Skeletal muscle satellite cell (primary cell): ENCODE data around the gene IKBKG. TPM values are rescaled to one million over a fixed set of nuclear protein-coding genes. Genes with fewer than 3 reads are reported as not detected.
"Not testable (repeated sequence)": the region's sequence is repeated elsewhere in the genome, so short reads cannot be mapped to it uniquely, and the experiment has no call there.

Source experiments
- H3K27me3 ChIP-seq: 2 replicates; pipeline ENCODE4 v1.7.0; 2013; ENCODE audit warnings: low read length; ENCODE audit not compliant: control insufficient read depth, insufficient read depth
- H3K36me3 ChIP-seq: 2 replicates; pipeline ENCODE4 v1.7.0; 2013; ENCODE audit warnings: mild to moderate bottlenecking, control low read depth, low read length; ENCODE audit not compliant: insufficient read depth
- H3K4me1 ChIP-seq: 2 replicates; pipeline ENCODE4 v1.7.0; 2013; ENCODE audit warnings: low read length; ENCODE audit not compliant: control insufficient read depth, insufficient read depth
- H3K4me2 ChIP-seq: 2 replicates; pipeline ENCODE4 v1.7.0; 2013; ENCODE audit warnings: mild to moderate bottlenecking, low read length
- H3K4me3 ChIP-seq: 2 replicates; pipeline ENCODE4 v1.7.0; 2013; ENCODE audit warnings: low read length
- H3K9ac ChIP-seq: 2 replicates; pipeline ENCODE4 v1.7.0; 2013; ENCODE audit warnings: mild to moderate bottlenecking, low read depth, low read length, moderate library complexity
- H3K9me3 ChIP-seq: replicated peaks from 2 replicates; pipeline ENCODE4 v1.7.0; 2013; ENCODE audit warnings: mild to moderate bottlenecking, control low read depth, low read length
- total RNA-seq: library from RNA; depleted of rRNA; stranded (reverse); fragments of >200 nt; gene quantifications from 2 replicates; pipeline ENCODE4 v1.2.3, GENCODE V29; 2012; rRNA removed

The IKBKG gene, protein sequence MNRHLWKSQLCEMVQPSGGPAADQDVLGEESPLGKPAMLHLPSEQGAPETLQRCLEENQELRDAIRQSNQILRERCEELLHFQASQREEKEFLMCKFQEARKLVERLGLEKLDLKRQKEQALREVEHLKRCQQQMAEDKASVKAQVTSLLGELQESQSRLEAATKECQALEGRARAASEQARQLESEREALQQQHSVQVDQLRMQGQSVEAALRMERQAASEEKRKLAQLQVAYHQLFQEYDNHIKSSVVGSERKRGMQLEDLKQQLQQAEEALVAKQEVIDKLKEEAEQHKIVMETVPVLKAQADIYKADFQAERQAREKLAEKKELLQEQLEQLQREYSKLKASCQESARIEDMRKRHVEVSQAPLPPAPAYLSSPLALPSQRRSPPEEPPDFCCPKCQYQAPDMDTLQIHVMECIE
- total RNA-seq = 16.4 and 18.8 TPM in 2 replicates

- peak within 1 kb of the TSS; percentile 77 for H3K4me3 ChIP-seq
Observed at GRCh38 chrX:154547245-154548027, at the start of gene IKBKG. TSS of gene IKBKG (plus strand) at chrX:154547620. CDS start at chrX:154552003, 4,383 bp downstream.

DNA sequence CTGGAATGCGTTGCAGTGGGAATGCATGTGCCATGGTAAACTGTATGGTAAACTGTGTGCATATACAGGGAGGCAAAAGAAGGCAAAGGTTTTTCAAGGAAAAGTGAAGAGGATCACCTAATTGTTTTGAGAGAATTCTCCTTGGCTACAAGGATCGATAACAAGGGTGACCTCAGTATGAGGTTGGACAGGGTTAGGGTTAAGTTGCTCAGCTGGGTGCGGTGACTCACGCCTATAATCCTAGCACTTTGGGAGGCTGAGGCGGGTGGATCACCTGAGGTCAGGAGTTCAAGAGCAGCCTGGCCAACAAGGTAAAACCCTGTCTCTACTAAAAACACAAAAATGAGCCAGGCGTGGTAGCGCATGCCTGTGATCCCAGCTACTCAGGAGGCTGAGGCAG is 46.0 kb upstream of the IKBKG start:
- not testable (repeated sequence) for H3K9me3 ChIP-seq, H3K9ac ChIP-seq, H3K4me3 ChIP-seq, H3K27me3 ChIP-seq, H3K36me3 ChIP-seq, H3K4me2 ChIP-seq
- peaks cover 11% of the 10 kb centered on the region for H3K4me1 ChIP-seq

More at GRCh38 chrX:154547245-154548027, at the start of gene IKBKG:
- Histone ChIP-seq H3K4me1 (peaks cover 23% of the 10 kb centered on the region), H3K36me3 (peaks cover 15% of the 10 kb centered on the region), H3K9ac (peak within 1 kb of the TSS; percentile 93), H3K9me3 (no peaks in the 10 kb centered on the region), H3K4me2 (peak within 1 kb of the TSS; percentile 78), H3K27me3 (no peaks in the 10 kb centered on the region)

DNA sequence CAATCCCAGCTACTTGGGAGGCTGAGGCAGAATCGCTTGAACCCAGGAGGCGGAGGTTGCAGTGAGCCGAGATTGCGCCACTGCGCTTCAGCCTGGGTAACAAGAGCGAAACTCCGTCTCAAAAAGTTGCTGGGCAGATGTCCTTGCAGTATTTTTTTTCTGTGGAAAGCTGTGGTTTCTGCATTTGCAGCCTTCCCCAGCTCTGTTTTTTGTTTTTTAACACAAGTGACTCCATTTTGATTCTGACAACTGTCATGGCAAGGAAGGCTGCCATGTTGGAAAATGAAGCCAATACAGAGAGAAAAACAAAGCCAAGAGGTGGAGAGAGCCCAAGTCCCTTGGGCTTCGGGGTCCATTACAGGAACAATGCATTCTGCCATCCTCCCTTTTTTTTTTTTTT is 45.3 kb upstream of the IKBKG start:
- no peaks in the 10 kb centered on the region for H3K9me3 ChIP-seq
- H3K4me1 ChIP-seq = peaks cover 11% of the 10 kb centered on the region
- no peaks in the 10 kb centered on the region for H3K27me3 ChIP-seq
- no peak overlapping the region for H3K9ac ChIP-seq
- no peak overlapping the region for H3K4me2 ChIP-seq
- peaks cover 3% of the 10 kb centered on the region for H3K36me3 ChIP-seq
- H3K4me3 ChIP-seq = no peak overlapping the region

DNA sequence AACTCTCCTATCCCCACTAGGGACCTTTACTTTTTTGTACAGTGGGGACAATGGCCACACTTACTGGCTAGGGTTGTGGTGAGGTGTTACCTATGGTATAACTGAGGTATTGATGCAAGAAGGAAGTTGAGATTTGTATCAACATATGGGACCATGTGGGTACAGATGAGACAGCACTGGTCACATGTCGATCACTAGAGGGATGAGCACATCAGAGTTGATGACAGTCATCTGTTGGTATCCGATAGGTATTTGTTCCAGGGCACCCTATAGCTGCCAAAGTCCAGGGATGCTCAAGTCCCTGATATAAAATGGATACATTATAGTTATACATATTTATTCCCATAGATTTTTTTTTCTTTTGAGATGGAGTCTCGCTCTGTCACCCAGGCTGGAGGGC is 44.4 kb upstream of the IKBKG start:
- no peaks in the 10 kb centered on the region for H3K27me3 ChIP-seq
- no peak overlapping the region for H3K9ac ChIP-seq
- no peaks in the 10 kb centered on the region for H3K9me3 ChIP-seq
- H3K4me3 ChIP-seq = no peak overlapping the region
- H3K36me3 ChIP-seq = peaks cover 3% of the 10 kb centered on the region
- no peak overlapping the region for H3K4me2 ChIP-seq
- peaks cover 11% of the 10 kb centered on the region for H3K4me1 ChIP-seq

GRCh38 chrX:154505734-154506133 is 41.7 kb upstream of the IKBKG start:
- Histone ChIP-seq H3K9me3 (peaks cover 5% of the 10 kb centered on the region), H3K4me1 (peaks cover 11% of the 10 kb centered on the region), H3K36me3 (peaks cover 3% of the 10 kb centered on the region), H3K4me3 (no peak overlapping the region), H3K4me2 (no peak overlapping the region), H3K27me3 (no peaks in the 10 kb centered on the region), H3K9ac (no peak overlapping the region)

DNA sequence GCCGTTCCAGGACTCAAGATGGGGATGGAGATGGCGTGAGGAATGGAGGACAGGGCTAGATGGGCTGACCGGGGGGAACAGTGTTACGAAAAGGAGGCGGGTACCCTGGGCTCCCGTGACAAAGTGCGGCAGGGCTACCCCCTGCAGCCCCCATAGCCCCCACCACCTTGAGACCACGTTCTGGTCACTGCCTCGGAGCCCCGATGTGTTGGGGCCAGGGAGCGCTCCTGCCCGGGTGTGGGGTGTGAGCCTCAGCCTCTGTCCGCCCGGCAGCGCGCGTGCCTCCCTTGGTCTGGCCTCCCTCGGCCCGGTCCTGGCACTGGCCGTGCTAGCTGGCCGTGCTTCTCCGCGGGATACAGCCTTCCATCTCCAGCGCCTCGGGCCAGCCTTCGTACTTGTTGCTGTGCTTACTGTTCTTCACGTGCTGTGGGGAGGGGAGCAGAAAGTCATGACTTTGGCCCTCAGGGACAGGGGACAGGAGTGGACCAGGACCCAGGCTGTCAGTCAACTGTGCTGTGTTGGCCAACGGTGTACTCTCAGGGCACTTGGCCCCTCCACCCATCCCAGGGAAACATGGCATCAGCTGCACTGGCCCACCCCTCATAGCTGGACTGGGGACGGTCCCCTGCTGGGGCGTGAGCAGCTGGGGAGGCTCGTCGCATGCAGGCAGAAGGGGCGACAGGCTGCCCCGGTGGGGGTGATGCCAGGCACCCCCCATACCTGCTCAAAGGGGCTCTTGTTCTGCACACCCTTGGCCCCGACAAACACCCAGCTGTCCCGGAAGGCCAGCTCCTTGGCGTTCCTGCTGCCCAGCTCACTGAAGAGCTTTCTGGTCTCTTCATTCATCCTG is 40.7 kb upstream of the IKBKG start:
- H3K27me3 ChIP-seq = no peaks in the 10 kb centered on the region
- no peak overlapping the region for H3K4me2 ChIP-seq
- peaks cover 3% of the 10 kb centered on the region for H3K36me3 ChIP-seq
- H3K4me1 ChIP-seq = peaks cover 11% of the 10 kb centered on the region
- H3K9ac ChIP-seq = no peak overlapping the region
- H3K9me3 ChIP-seq = peaks cover 5% of the 10 kb centered on the region
- no peak overlapping the region for H3K4me3 ChIP-seq

DNA sequence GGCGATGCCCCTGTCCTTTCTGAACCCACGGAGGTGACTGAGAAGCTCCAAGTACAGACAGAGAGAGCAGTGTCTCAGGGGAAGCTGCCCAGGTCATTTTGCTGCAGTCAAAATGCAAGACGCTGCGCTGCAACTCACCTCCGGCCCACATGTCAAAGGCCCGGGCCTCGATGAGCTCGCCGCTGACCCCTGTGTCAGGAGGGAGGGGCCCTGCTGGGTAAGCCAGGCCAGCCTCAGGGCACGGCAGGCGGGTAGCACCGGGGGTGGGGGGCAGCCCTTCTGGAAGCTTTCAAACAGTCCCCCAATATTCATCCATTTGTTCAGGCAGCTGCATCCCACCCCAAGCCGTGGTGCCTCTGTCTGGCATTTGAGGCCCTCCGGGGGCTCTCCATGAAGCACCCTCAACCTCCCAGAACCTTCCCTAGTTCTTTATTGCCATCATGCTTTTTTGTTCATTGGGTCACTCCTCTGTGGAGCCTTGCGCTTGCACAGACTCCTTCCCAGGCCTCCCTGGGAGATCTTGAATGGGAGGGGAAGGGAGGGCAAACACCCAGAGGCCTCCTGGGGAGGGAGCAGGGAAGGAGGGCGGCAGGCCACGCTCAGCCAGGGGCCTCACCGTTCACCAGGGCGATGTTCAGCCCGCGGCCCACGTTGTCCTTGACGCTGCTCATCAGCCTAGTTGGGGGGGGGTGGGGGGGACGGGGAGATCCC is 39.6 kb upstream of the IKBKG start:
- H3K4me3 ChIP-seq = no peak overlapping the region
- H3K4me2 ChIP-seq = no peak overlapping the region
- H3K9ac ChIP-seq = no peak overlapping the region
- H3K4me1 ChIP-seq = peaks cover 11% of the 10 kb centered on the region
- no peaks in the 10 kb centered on the region for H3K27me3 ChIP-seq
- peaks cover 3% of the 10 kb centered on the region for H3K36me3 ChIP-seq
- H3K9me3 ChIP-seq = peaks cover 5% of the 10 kb centered on the region

GRCh38 chrX:154508384-154508745 is 39.1 kb upstream of the IKBKG start:
- no peaks in the 10 kb centered on the region for H3K27me3 ChIP-seq
- no peak overlapping the region for H3K4me2 ChIP-seq
- no peak overlapping the region for H3K9ac ChIP-seq
- no peak overlapping the region for H3K4me3 ChIP-seq
- peaks cover 11% of the 10 kb centered on the region for H3K4me1 ChIP-seq
- H3K36me3 ChIP-seq = peaks cover 3% of the 10 kb centered on the region
- peaks cover 5% of the 10 kb centered on the region for H3K9me3 ChIP-seq

- no peak overlapping the region for H3K9ac ChIP-seq
- peaks cover 3% of the 10 kb centered on the region for H3K36me3 ChIP-seq
- peaks cover 5% of the 10 kb centered on the region for H3K9me3 ChIP-seq
- H3K4me1 ChIP-seq = peaks cover 11% of the 10 kb centered on the region
- no peak overlapping the region for H3K4me3 ChIP-seq
- H3K4me2 ChIP-seq = no peak overlapping the region
- H3K27me3 ChIP-seq = no peaks in the 10 kb centered on the region
Observed at GRCh38 chrX:154509455-154509854, 38.0 kb upstream of the IKBKG start.

DNA sequence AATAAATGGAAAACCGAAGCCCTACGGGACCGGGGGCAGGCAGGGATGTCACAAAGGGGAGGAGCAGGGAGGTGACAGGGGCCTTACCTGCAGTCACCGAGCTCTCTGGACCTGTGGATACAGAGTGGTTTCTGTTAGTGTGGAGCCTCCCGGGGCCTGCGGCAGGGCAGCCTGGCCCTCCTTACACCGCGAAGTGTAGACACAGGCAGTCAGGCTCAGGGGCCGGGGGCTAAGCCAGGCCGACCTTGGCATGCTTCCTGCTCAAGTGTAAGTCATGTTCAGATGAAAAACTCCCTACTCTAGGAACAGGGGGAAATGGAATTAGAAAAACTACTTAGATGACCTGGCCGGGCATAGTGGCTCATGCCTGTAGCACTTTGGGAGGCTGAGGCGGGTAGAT is 35.7 kb upstream of the IKBKG start:
- H3K36me3 ChIP-seq = no peaks in the 10 kb centered on the region
- H3K4me3 ChIP-seq = no peak overlapping the region

More for the DNA sequence above, 35.7 kb upstream of the IKBKG start:
- H3K9me3 ChIP-seq = peaks cover 5% of the 10 kb centered on the region
- H3K4me1 ChIP-seq = peaks cover 3% of the 10 kb centered on the region
- no peaks in the 10 kb centered on the region for H3K27me3 ChIP-seq
- no peak overlapping the region for H3K9ac ChIP-seq
- H3K4me2 ChIP-seq = no peak overlapping the region
